HG03095 (cell line): ENCODE data around the gene CAMK2B.

ENCODE experiments used
- ATAC-seq: cut with Tn5 transposase; IDR thresholded peaks from one replicate; pipeline ENCODE4 v1.9.1; 2021; ENCODE audit warnings: moderate library complexity; ENCODE audit not compliant: unreplicated experiment

CAMK2B gene

DNA sequence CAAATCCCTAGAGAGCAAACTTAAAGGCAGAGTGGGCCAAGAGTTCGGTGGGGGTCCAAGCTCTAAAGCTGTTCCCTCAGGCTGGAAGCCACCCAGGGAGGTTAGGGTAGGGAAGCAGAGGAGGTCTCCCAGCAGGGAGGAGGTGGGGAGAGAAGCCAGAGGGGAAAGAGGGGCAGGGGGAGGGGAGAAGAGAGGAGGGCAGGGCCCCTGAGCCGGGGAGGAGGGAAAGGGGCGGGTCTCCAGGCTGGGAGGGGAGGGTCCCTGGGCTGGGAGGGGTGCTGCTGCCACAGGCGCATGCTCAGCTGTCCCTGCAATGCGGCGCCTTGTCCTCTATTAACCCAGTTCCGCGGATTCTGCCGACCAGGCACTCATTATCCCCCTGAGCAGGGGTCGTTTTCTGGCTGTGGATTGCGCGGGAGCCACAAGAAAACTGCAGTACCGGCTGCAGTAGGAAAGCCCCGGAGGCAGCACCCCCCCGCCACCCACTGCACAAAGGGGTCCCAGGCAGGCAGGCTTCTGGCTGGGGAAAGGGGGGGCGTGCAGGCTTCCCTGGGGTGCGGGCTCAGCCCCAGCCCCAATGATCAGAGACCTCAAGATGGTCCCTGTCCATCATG, 49.3 kb downstream of the CAMK2B start:
- no peak for ATAC-seq

DNA sequence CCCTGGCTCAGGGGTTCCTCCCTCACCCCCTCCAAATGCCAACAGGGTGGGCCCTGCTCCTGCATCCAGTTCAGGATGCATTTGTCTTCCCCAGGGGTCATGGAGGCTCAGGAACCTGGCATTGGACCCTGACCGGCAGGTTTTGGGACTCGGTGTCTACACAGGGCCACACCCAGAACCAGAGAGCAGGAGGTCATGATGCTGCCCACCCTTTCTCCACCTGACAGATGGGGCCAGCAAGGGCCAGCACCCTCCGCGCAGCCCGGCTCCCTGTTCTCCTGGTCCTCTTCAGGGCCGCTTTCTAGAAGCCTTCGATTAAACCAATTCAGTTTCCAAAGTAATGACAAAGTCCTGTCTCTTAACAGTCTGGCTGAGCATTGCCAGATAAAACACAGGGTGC, 50.2 kb downstream of the CAMK2B start:
- ATAC-seq: no peak

DNA sequence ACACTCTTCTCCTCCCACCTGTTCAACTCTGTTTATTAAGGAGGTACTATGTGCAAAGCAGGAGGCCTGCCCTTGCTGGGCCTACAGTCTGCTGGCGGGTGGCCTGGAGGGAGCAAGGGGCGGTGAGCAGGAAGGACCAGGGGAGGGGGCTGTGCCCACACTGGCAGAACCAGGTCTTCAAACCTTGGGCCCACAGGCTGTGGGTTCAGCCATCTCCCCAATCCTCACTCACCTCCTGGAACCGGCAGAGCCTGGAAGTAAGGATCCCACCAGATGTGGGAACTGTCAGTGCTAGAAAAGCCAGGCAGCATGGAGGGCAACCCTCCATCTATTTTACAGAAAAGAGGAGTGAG, 50.8 kb downstream of the CAMK2B start:
- no peak for ATAC-seq

GRCh38 chr7:44273681-44274622, 51.4 kb downstream of the CAMK2B start:
- no peak for ATAC-seq

- no peak for ATAC-seq
These were observed 52.4 kb downstream of the CAMK2B start for GRCh38 chr7:44272981-44273380.

GRCh38 chr7:44272456-44272855, 52.9 kb downstream of the CAMK2B start:
- no peak for ATAC-seq

GRCh38 chr7:44269943-44270493, 55.4 kb downstream of the CAMK2B start:
- no peak for ATAC-seq

DNA sequence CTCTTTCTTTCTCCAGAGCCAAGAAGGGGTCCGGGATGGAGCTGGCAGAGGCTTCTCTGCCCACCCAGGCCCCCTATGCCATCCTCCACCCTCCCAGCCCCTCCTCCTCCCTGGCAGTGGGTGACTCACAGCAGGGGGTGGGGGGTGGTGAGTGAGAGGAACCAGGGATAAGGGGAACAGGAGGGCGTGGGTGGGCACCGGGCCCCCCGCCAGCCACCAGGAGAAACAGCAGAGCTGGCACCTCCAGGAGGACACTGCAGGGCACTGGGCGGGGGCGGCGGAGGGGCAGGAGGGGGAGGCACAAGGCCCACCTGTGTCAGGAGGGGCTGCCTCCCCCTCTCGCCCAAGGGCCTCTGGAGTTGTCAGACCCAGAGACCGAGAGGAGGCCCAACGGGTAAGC, 56.0 kb downstream of the CAMK2B start:
- no peak for ATAC-seq

DNA sequence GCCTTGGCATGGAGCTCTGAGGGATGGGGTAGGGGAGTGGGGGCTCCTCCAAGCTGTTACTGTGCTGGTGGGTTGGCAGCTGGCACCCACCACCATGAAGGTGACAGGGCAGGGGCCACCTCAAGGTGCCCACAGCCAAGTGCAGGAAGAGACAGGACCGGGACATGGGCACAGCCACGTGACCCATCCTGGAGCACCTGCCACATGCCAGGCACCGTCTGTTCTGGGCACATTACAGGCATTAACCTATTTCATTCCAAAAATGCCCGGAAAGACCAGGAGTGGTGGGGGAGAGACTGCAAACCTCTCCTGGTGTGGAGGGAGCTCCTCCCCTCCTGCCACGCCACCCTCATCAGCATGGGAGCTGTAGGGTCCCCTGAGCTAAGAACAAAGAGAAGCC, 56.7 kb downstream of the CAMK2B start:
- no peak for ATAC-seq

- ATAC-seq: no peak
These were observed 57.5 kb downstream of the CAMK2B start for GRCh38 chr7:44267719-44268421.

GRCh38 chr7:44267178-44267577, 58.2 kb downstream of the CAMK2B start:
- ATAC-seq: no peak

GRCh38 chr7:44266526-44266925, 58.9 kb downstream of the CAMK2B start:
- no peak for ATAC-seq

DNA sequence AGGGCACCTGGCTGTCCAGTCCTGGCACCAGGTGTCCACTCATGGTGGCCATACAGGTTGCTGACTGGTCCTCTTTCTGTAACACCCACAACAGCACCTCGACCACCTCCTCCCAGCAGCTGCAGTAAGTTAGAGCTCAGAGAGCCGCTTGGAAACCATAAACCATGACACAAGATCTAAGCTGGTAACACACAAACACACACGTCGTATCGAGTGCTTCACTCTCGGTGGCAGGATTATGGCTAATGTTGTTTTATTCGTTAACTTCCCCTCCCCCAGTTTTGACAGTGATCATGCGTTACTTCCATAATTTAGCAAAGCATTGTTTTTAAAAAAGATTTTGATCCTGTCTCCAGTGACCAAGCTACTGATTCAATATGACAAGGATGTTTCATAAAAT, 59.7 kb downstream of the CAMK2B start:
- ATAC-seq: no peak

DNA sequence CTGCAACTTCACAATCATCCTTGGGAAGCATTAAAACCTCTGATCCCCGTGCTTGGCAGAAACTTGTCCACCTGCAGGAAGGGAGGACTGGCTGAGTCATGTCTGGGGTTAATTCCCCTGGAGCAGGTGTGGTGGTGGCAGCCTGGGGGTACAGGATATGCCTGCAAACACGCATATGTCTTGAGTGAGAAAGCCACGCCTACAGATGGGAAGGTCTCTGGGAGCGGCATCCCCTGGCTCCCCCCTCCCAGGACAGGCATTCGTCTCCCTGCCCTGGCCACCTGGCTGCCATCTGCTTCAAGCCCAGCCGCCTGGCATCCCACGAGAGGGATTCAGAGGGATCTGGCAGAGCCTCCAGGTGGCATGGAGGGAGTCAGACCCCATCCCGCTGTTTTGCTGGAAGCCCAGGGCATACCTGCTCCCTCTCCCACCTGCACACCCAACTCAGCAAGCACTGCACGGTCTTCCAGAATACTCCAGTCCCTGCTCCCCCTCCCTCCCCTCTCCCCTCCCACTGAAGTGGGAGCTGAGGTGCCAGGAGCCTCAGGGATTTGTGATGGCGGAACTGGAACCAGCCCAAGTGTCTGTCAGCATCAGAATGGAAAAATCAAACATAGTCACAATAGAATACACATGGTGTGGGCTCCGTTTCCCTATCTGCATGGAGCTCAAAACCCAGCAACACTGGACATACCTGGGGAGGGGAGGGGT, 61.0 kb downstream of the CAMK2B start:
- no peak for ATAC-seq

- no peak for ATAC-seq
These were observed 61.9 kb downstream of the CAMK2B start for GRCh38 chr7:44263326-44264082.

- no peak for ATAC-seq
These were observed 63.4 kb downstream of the CAMK2B start for GRCh38 chr7:44262031-44262430.

GRCh38 chr7:44261240-44261639, 64.2 kb downstream of the CAMK2B start:
- no peak for ATAC-seq

- ATAC-seq: no peak
These were observed 65.6 kb downstream of the CAMK2B start for GRCh38 chr7:44259547-44260457.

- ATAC-seq: no peak
These were observed 66.4 kb downstream of the CAMK2B start for GRCh38 chr7:44258865-44259546.
